ENCODE measurements around the gene PM20D1. TPM values are rescaled to one million over a fixed set of nuclear protein-coding genes. Genes with fewer than 3 reads are reported as not detected.

Gene PM20D1
- total and polyA plus RNA-seq, 2 donors (not counting 1 experiment from before 2014, with no cell fraction given), result 2.0 to 3.3 TPM

DNA sequence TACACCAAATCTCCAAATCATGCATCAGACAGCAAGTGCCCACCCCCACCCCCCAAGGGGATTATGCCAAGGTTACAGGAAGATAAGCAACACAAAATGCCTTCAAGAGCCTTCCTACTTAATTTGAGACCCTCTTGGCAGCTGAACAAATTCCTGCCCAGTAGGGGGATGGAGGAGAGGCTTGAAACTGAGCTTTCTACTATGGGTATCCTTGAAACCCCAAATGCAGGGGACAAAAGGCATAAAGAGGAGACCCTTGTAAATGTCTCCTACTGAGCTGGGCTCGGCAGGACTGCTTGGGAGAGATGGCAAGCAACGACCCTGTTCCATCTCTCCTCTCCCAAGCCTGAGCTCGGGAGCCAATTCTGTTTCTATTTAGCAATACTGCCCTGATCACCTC, 40.5 kb downstream of the PM20D1 start:
- intact Hi-C loops (cut with micrococcal nuclease), result no loop called here
- Histone ChIP-seq H3K4me3 (ENCODE audit: control extremely low read depth in 1 of 5, extremely low read depth in 1 of 5, insufficient read depth in 1 of 5, low read depth in 2 of 5, low read length in 4 of 5) (no peak overlapping the region), H3K36me3 (replicated peaks in 1 of 2; ENCODE audit: control extremely low read depth in 1 of 2, control insufficient read depth in 1 of 2, extremely low read depth in 1 of 2, insufficient read depth in 2 of 2, low read length in 1 of 2) (peaks cover 0 to 25% of the 10 kb centered on the region in 2 experiments), H4K20me1 (ENCODE audit: control insufficient read depth, insufficient read depth, low read length, poor library complexity, severe bottlenecking) (peaks cover 8% of the 10 kb centered on the region), H3K9me3 (ENCODE audit: control extremely low read depth in 1 of 3, control insufficient read depth in 2 of 3, insufficient read depth in 1 of 3, low read length in 2 of 3) (no peaks in the 10 kb centered on the region), H3K4me2 (replicated peaks; ENCODE audit: low read depth, low read length, poor library complexity, severe bottlenecking) (no peak overlapping the region), H2AFZ (ENCODE audit: insufficient read depth, low read depth, low read length, poor library complexity, severe bottlenecking) (no peak overlapping the region), H3K79me2 (ENCODE audit: control insufficient read depth, insufficient read depth, low read length) (peaks cover 49% of the 10 kb centered on the region), H3K9ac (ENCODE audit: low read length) (no peak overlapping the region), H3K4me1 (ENCODE audit: control insufficient read depth in 2 of 2, insufficient read depth in 2 of 2, low read length in 2 of 2) (peaks cover 51 to 62% of the 10 kb centered on the region in 2 donors), H3K27ac (ENCODE audit: low read length in 2 of 2) (no peak overlapping the region), H3K27me3 (replicated peaks in 1 of 4; ENCODE audit: control extremely low read depth in 1 of 4, control insufficient read depth in 3 of 4, insufficient read depth in 4 of 4, low read length in 3 of 4) (no peaks in the 10 kb centered on the region)
- TF ChIP-seq, protein P1, sequence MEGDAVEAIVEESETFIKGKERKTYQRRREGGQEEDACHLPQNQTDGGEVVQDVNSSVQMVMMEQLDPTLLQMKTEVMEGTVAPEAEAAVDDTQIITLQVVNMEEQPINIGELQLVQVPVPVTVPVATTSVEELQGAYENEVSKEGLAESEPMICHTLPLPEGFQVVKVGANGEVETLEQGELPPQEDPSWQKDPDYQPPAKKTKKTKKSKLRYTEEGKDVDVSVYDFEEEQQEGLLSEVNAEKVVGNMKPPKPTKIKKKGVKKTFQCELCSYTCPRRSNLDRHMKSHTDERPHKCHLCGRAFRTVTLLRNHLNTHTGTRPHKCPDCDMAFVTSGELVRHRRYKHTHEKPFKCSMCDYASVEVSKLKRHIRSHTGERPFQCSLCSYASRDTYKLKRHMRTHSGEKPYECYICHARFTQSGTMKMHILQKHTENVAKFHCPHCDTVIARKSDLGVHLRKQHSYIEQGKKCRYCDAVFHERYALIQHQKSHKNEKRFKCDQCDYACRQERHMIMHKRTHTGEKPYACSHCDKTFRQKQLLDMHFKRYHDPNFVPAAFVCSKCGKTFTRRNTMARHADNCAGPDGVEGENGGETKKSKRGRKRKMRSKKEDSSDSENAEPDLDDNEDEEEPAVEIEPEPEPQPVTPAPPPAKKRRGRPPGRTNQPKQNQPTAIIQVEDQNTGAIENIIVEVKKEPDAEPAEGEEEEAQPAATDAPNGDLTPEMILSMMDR (IDR thresholded peaks at IDR 0.05), result no peak
- TF ChIP-seq EZH2 (IDR thresholded peaks at IDR 0.05; ENCODE audit: borderline replicate concordance, insufficient read depth, low read depth, low read length, poor library complexity, severe bottlenecking), result no peak
- 96% methylated on average over 3 of the region's 3 CpGs for WGBS (ENCODE audit: insufficient coverage)
- ChIA-PET POLR2A (no interaction called here), CTCF (interaction anchor here (0.6 to 1.0 kb wide), 3 partner anchors 43 to 168 kb away, joined by 3 to 5 read pairs (median 3); no protein-coding TSS in a partner anchor)
- Mint-ChIP-seq H3K4me1 (peaks cover 80% of the 10 kb centered on the region), H3K4me3 (peak overlapping the region; percentile 4), H3K27ac (no peak overlapping the region), H3K9me3 (ENCODE audit: insufficient read depth) (no peaks in the 10 kb centered on the region), H3K27me3 (no peaks in the 10 kb centered on the region)
- ATAC-seq (ENCODE audit: low read depth), result no peak
- DNase-seq, result no peak

DNA sequence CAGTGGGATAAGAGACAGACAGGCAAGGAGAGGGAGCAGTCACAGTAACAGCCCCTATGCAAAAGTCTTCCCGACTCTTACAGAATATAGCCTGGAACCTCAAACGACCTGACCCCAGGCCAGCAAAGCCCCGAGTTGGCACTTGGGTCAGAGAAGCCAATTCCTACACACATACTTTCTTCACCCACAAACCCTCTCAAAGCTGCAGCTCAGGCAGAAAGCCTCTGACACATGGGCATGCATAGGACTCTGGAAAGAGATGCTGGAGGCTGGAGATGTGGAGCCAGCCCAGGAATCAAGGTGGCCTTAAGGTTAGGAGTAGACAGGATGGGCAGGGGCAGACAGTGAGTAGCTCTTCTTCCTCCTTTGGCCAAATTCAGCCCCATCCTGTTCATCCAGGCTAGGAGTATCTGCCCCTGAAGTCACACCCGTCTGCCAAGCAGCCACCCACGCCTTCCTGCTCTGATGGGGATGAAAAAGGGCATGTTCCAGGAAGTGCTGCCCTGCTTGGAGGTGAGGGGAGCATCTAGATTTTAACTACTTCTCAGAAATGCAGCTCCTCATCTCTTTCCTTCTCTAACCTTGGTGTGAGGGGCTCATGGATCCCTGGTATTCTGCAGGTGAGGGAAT, 44.7 kb downstream of the PM20D1 start:
- Histone ChIP-seq H4K20me1 (ENCODE audit: control insufficient read depth, insufficient read depth, low read length, poor library complexity, severe bottlenecking) (peaks cover 8% of the 10 kb centered on the region), H3K27me3 (replicated peaks in 1 of 4; ENCODE audit: control extremely low read depth in 1 of 4, control insufficient read depth in 3 of 4, insufficient read depth in 4 of 4, low read length in 3 of 4) (no peaks in the 10 kb centered on the region), H3K79me2 (ENCODE audit: control insufficient read depth, insufficient read depth, low read length) (peaks cover 37% of the 10 kb centered on the region), H3K4me3 (ENCODE audit: control extremely low read depth in 1 of 5, extremely low read depth in 1 of 5, insufficient read depth in 1 of 5, low read depth in 2 of 5, low read length in 4 of 5) (no peak overlapping the region), H3K4me2 (replicated peaks; ENCODE audit: low read depth, low read length, poor library complexity, severe bottlenecking) (peak overlapping the region; percentile 20), H3K9me3 (ENCODE audit: control extremely low read depth in 1 of 3, control insufficient read depth in 2 of 3, insufficient read depth in 1 of 3, low read length in 2 of 3) (no peaks in the 10 kb centered on the region), H2AFZ (ENCODE audit: insufficient read depth, low read depth, low read length, poor library complexity, severe bottlenecking) (no peak overlapping the region), H3K9ac (ENCODE audit: low read length) (no peak overlapping the region), H3K36me3 (replicated peaks in 1 of 2; ENCODE audit: control extremely low read depth in 1 of 2, control insufficient read depth in 1 of 2, extremely low read depth in 1 of 2, insufficient read depth in 2 of 2, low read length in 1 of 2) (peaks cover 0 to 22% of the 10 kb centered on the region in 2 experiments), H3K4me1 (ENCODE audit: control insufficient read depth in 2 of 2, insufficient read depth in 2 of 2, low read length in 2 of 2) (peaks cover 34 to 37% of the 10 kb centered on the region in 2 donors), H3K27ac (ENCODE audit: low read length in 2 of 2) (peak overlapping the region in 1 of 2 donors; percentile 1)
- ChIA-PET CTCF (interaction anchor here (1.1 to 3.0 kb wide), 6 partner anchors 12 to 172 kb away, joined by 3 to 22 read pairs (median 6); partner anchors contain the start of gene PM20D1), POLR2A (no interaction called here)
- TF ChIP-seq, protein P1 (IDR thresholded peaks at IDR 0.05), result no peak
- DNase-seq (no peak), ATAC-seq (ENCODE audit: low read depth) (no peak)
- 100% methylated on average over 2 of the region's 5 CpGs for whole genome bisulfite sequencing (ENCODE audit: insufficient coverage)
- H3K27me3 Mint-ChIP-seq, result no peaks in the 10 kb centered on the region
- peaks cover 54% of the 10 kb centered on the region for H3K4me1 Mint-ChIP-seq
- H3K27ac Mint-ChIP-seq, result no peak overlapping the region
- H3K4me3 Mint-ChIP-seq, result no peak overlapping the region
- intact Hi-C loops (cut with micrococcal nuclease), result no loop called here
- no peaks in the 10 kb centered on the region for H3K9me3 Mint-ChIP-seq (ENCODE audit: insufficient read depth)
